Sigmoid colon (tissue), 7 donors: ENCODE results near the gene SKP2. TPM values are rescaled to one million over a fixed set of nuclear protein-coding genes. Genes with fewer than 3 reads are reported as not detected.

Experiments used
- DNase-seq: peaks from one replicate; pipeline ENCODE4 v3.0.0-alpha.2; 2019
- H3K27ac ChIP-seq, 4 donors: fragments of 200-600 bp; sonication (generic); one replicate each; pipeline ENCODE4 v1.5.1; 2016 to 2019; ENCODE audit warnings: mild to moderate bottlenecking in 1 of 4
- H3K27me3 ChIP-seq, 3 donors: fragments of 200-600 bp; sonication (generic); one replicate each; pipeline ENCODE4 v1.5.1; 2019; ENCODE audit warnings: mild to moderate bottlenecking in 1 of 3
- H3K36me3 ChIP-seq, 4 donors: fragments of 200-600 bp; sonication (generic); one replicate each; pipeline ENCODE4 v1.5.1; 2016 to 2019
- H3K4me1 ChIP-seq, 4 donors: fragments of 200-600 bp; sonication (generic); one replicate each; pipeline ENCODE4 v1.5.1; 2017 to 2019
- H3K4me3 ChIP-seq, 4 donors: fragments of 200-600 bp; sonication (generic); one replicate each; pipeline ENCODE4 v1.5.1; 2017 to 2019; ENCODE audit warnings: mild to moderate bottlenecking in 2 of 4, moderate library complexity in 1 of 4
- H3K9me3 ChIP-seq, 4 donors: fragments of 200-600 bp in 3 of 4; sonication (generic) in 3 of 4; one replicate each; pipeline versions ENCODE4 v1.5.1 to v1.6.1; 2013 to 2019
- EP300 ChIP-seq, 4 donors: sonication (generic); formaldehyde crosslinking; IDR thresholded peaks; one replicate each; pipeline ENCODE4 v1.6.1; 2017; ENCODE audit warnings: antibody characterized with exemption in 4 of 4
- POLR2A ChIP-seq, 2 donors: fragments of 450-650 bp; IDR thresholded peaks; one replicate each; pipeline ENCODE4 v1.6.1; 2016; ENCODE audit warnings: antibody characterized with exemption in 2 of 2, mild to moderate bottlenecking in 2 of 2, moderate library complexity in 2 of 2
- POLR2AphosphoS5 ChIP-seq, 4 donors: sonication (generic); formaldehyde crosslinking; IDR thresholded peaks; one replicate each; pipeline ENCODE4 v1.6.1; 2017; ENCODE audit warnings: antibody characterized with exemption in 4 of 4
- WGBS, 2 donors: extraction: QIAGEN DNeasy Blood & Tissue Kit; methylation state at CpG; one replicate each; pipeline ENCODE4 v1.1.7; 2013; 5-methylcytosine and 5-hydroxymethylcytosine counted together
- intact Hi-C: fragments of 100-400 bp; cut with DNase I; formaldehyde crosslinking; loops from one replicate; pipeline ENCODE4 v1.15.1; 2023
- polyA plus RNA-seq, 3 donors: library from polyadenylated mRNA; stranded (reverse); fragments of 200-250 nt; gene quantifications; one replicate each; pipeline ENCODE4 v1.2.3, GENCODE V29; 2013
- total RNA-seq, 4 donors: library from RNA; depleted of rRNA; stranded (reverse); fragments of >200 nt; gene quantifications; one replicate each; pipeline ENCODE4 v1.1.0, GENCODE V29; 2016
- TF ChIP-seq, protein P1 (sequence below), 4 experiments: fragments of 450-650 bp in 3 of 4; fragments of 200-600 bp in 1 of 4; IDR thresholded peaks; one replicate each; pipeline ENCODE4 v1.5.1; 2016 to 2019; ENCODE audit warnings: antibody characterized with exemption in 4 of 4, mild to moderate bottlenecking in 3 of 4, moderate library complexity in 2 of 4
- donor health status: healthy with polysubstance abuse.
- donor health status: Bipolar disorder and iron deficiency.
- donor health status: healthy.

Gene SKP2
- total and polyA plus RNA-seq, 7 donors, result 2.4 to 9.6 (median 7.0) TPM

DNA sequence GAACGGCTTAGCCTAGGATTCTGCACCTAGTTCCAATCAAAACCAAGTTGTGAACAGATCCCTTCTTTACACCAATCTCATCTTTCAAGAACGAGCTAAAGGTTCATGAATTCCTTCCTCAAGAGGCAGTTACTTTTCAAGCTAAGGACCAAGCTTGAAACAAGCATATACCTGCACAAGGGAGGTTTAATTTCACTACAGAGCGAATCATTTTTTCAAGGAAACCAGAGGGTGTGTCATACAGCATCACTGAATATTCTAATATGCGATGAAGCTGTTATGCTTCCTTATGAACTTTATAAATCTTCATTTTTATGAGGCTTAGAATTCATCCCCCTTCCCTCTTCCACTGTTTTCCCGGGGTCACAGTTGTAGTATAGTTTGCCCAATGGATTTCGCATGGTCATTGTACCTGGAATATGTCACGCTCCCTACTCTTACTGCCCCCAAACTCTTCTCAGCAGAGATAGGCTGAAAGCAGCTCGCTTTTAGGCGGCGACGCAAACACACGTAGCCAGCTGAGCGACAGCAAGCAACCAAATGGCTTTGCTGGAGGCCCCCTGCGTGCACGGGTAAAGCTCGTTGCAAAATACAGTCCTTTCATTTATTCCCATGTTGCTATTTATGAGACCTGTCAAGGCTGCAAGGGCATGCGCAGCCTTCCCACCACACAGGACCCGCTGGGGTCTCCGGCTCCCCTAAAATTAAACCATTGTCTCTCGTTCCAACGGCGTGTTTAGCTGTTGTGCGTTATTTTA is 1.1 kb upstream of the SKP2 start:
- TF ChIP-seq POLR2AphosphoS5 (IDR thresholded peaks at IDR 0.05), result peak in 2 of 4 donors; percentile 27 to 37
- TF ChIP-seq, protein P1, sequence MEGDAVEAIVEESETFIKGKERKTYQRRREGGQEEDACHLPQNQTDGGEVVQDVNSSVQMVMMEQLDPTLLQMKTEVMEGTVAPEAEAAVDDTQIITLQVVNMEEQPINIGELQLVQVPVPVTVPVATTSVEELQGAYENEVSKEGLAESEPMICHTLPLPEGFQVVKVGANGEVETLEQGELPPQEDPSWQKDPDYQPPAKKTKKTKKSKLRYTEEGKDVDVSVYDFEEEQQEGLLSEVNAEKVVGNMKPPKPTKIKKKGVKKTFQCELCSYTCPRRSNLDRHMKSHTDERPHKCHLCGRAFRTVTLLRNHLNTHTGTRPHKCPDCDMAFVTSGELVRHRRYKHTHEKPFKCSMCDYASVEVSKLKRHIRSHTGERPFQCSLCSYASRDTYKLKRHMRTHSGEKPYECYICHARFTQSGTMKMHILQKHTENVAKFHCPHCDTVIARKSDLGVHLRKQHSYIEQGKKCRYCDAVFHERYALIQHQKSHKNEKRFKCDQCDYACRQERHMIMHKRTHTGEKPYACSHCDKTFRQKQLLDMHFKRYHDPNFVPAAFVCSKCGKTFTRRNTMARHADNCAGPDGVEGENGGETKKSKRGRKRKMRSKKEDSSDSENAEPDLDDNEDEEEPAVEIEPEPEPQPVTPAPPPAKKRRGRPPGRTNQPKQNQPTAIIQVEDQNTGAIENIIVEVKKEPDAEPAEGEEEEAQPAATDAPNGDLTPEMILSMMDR (IDR thresholded peaks at IDR 0.05), result no peak
- Histone ChIP-seq H3K4me1 (peaks cover 0 to 30% (median 14%) of the 10 kb centered on the region in 4 donors), H3K36me3 (peaks cover 0 to 17% (median 0%) of the 10 kb centered on the region in 4 donors), H3K4me3 (peak overlapping the region; percentile 87 to 99 (median 93)), H3K9me3 (no peaks in the 10 kb centered on the region), H3K27me3 (no peaks in the 10 kb centered on the region), H3K27ac (peak overlapping the region; percentile 88 to 93 (median 88))
- 1 to 3% methylated on average over 23 of the region's 23 CpGs for WGBS, 2 donors
- DNase-seq, result no peak
- intact Hi-C loops, result loop anchor here (5.0 kb wide), 1 partner anchor 91 kb away; the partner anchor contains the start of gene NADK2

DNA sequence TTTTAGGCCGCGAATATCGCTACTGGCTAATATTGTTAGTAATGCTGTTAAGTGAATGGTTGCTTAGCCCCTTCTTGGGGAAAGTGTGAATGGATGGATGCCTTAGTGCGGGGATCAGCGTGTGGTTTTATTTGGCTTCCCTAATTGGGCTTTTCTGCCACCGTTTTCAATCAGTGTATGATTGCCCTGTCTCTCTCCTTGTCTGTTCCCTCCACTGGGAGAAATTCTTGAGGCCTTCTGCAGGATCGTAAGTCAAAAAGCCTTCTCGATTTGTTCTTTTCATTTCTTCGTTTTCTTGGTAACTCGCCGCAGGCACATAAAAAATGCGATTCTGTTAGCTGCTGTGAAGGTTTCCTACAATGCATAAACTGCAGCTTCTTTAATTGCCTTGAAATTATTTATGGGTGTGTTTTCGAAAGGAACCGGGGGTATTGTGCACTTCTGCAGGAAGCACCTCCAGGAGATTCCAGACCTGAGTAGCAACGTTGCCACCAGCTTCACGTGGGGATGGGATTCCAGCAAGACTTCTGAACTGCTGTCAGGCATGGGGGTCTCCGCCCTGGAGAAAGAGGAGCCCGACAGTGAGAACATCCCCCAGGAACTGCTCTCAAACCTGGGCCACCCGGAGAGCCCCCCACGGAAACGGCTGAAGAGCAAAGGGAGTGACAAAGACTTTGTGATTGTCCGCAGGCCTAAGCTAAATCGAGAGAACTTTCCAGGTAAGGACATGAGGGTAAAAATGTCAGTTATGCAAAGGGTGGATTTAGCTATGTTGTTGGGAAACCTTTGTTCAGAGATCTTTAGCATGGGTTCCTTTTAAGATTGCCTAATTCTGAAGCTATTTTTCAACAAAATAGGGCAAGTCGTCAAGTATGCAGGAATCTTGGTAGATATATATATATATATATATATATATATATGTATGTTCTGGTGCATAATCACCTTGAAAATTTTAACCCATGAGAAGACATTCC is 700 bp downstream of the SKP2 start:
- H3K36me3 ChIP-seq, result peaks cover 0 to 33% (median 0%) of the 10 kb centered on the region in 4 donors
- H3K9me3 ChIP-seq, result no peaks in the 10 kb centered on the region
- DNase-seq, result no peak
- H3K27me3 ChIP-seq, result no peaks in the 10 kb centered on the region
- intact Hi-C loops, result loop anchor here (5.0 kb wide), 1 partner anchor 90 kb away; the partner anchor contains the start of gene NADK2
- WGBS, 2 donors, result 6 to 9% methylated on average over 24 of the region's 24 CpGs
- peaks cover 0 to 39% (median 18%) of the 10 kb centered on the region in 4 donors for H3K4me1 ChIP-seq
- H3K4me3 ChIP-seq, result peak overlapping the region; percentile 87 to 99 (median 93)
- TF ChIP-seq, protein P1 (IDR thresholded peaks at IDR 0.05), result no peak
- TF ChIP-seq POLR2A (IDR thresholded peaks at IDR 0.05) (no peak), POLR2AphosphoS5 (IDR thresholded peaks at IDR 0.05) (no peak), EP300 (IDR thresholded peaks at IDR 0.05) (no peak)
- H3K27ac ChIP-seq, result peak overlapping the region; percentile 88 to 93 (median 88)

- TF ChIP-seq POLR2A (IDR thresholded peaks at IDR 0.05) (no peak), EP300 (IDR thresholded peaks at IDR 0.05) (no peak), POLR2AphosphoS5 (IDR thresholded peaks at IDR 0.05) (no peak)
- TF ChIP-seq, protein P1 (IDR thresholded peaks at IDR 0.05), result no peak
- H3K9me3 ChIP-seq, result no peaks in the 10 kb centered on the region
- no peaks in the 10 kb centered on the region for H3K27me3 ChIP-seq
- peaks cover 0 to 40% (median 0%) of the 10 kb centered on the region in 4 donors for H3K36me3 ChIP-seq
- WGBS, 2 donors, result 80 to 87% methylated on average over 7 of the region's 7 CpGs
- intact Hi-C loops, result loop anchor here (5.0 kb wide), 1 partner anchor 89 kb away; the partner anchor contains the start of gene NADK2
- H3K4me3 ChIP-seq, result peak overlapping the region in 2 of 4 donors; percentile 91 to 99
- H3K4me1 ChIP-seq, result peaks cover 0 to 39% (median 18%) of the 10 kb centered on the region in 4 donors
- DNase-seq, result no peak
- no peak overlapping the region for H3K27ac ChIP-seq
Measured at GRCh38 chr5:36153298-36153677, 1.4 kb downstream of the SKP2 start.

- Histone ChIP-seq H3K27me3 (no peaks in the 10 kb centered on the region), H3K4me1 (peaks cover 0 to 39% (median 19%) of the 10 kb centered on the region in 4 donors), H3K9me3 (no peaks in the 10 kb centered on the region), H3K4me3 (no peak overlapping the region), H3K36me3 (peaks cover 0 to 44% (median 0%) of the 10 kb centered on the region in 4 donors), H3K27ac (no peak overlapping the region)
- no peak for DNase-seq
- 82 to 87% methylated on average over 4 of the region's 4 CpGs for WGBS, 2 donors
- no peak for TF ChIP-seq POLR2AphosphoS5 (IDR thresholded peaks at IDR 0.05)
- TF ChIP-seq, protein P1 (IDR thresholded peaks at IDR 0.05), result no peak
- TF ChIP-seq EP300 (IDR thresholded peaks at IDR 0.05), result no peak
- no peak for TF ChIP-seq POLR2A (IDR thresholded peaks at IDR 0.05)
- intact Hi-C loops, result loop anchor here (5.0 kb wide), 1 partner anchor 89 kb away; the partner anchor contains the start of gene NADK2
Measured at GRCh38 chr5:36153726-36154125, 1.8 kb downstream of the SKP2 start.
